OCI-LY7 (cell line): ENCODE data around the gene ACER3. TPM values are rescaled to one million over a fixed set of nuclear protein-coding genes. Genes with fewer than 3 reads are reported as not detected.

Source experiments
- BruUV-seq: library from RNA; stranded (reverse); fragments of 400-500 nt; replicated peaks from 2 replicates; lab custom pipeline; 2021; lab: Mats Ljungman, UMichigan
- CTCF ChIA-PET: fragments of 300-600 bp; sonication (Branson Sonifier 250); formaldehyde crosslinking; loops from one replicate; lab custom pipeline; 2022; ENCODE audit warnings: antibody characterized with exemption; ENCODE audit not compliant: unreplicated experiment; lab: Charles Lee
- POLR2A ChIA-PET: fragments of 300-600 bp; sonication (Branson Sonifier 250); formaldehyde crosslinking; loops from one replicate; lab custom pipeline; 2022; ENCODE audit warnings: antibody characterized with exemption; lab: Charles Lee
- DNase-seq: peaks from one replicate; pipeline ENCODE4 v3.0.0-alpha.2; 2015; ENCODE audit warnings: low spot score
- H2AFZ ChIP-seq: fragments of 200-600 bp; sonication (generic), shearing (Covaris generic); 2 replicates; pipeline ENCODE4 v1.6.1; 2014; ENCODE audit warnings: mild to moderate bottlenecking, antibody characterized with exemption, low read length, moderate library complexity
- H3K27ac ChIP-seq: fragments of 200-600 bp; sonication (generic); 2 replicates; pipeline ENCODE4 v1.5.1; 2014; ENCODE audit warnings: mixed run types, low read depth, mild to moderate bottlenecking, moderate library complexity, low read length, inconsistent platforms; ENCODE audit not compliant: poor library complexity, severe bottlenecking
- H3K36me3 ChIP-seq: fragments of 200-600 bp; sonication (generic); 2 replicates; pipeline ENCODE4 v1.6.1; 2014; ENCODE audit warnings: mild to moderate bottlenecking, antibody characterized with exemption, low read length, moderate library complexity, mixed read lengths; ENCODE audit not compliant: insufficient read depth
- H3K4me1 ChIP-seq: fragments of 200-600 bp; sonication (generic); 2 replicates; pipeline ENCODE4 v1.5.1; 2014; ENCODE audit warnings: mild to moderate bottlenecking, low read length; ENCODE audit not compliant: insufficient read depth, poor library complexity, severe bottlenecking
- H3K4me2 ChIP-seq: fragments of 200-600 bp; sonication (generic); 2 replicates; pipeline ENCODE4 v1.6.1; 2014; ENCODE audit warnings: mild to moderate bottlenecking, low read length
- H3K4me3 ChIP-seq: fragments of 200-600 bp; sonication (generic); 2 replicates; pipeline ENCODE4 v1.5.1; 2014; ENCODE audit warnings: mild to moderate bottlenecking, low read depth, low read length; ENCODE audit not compliant: poor library complexity, severe bottlenecking
- H3K79me2 ChIP-seq: fragments of 200-600 bp; sonication (generic); 2 replicates; pipeline ENCODE4 v1.6.1; 2016; ENCODE audit warnings: low read depth, mild to moderate bottlenecking, low read length, moderate library complexity, mixed read lengths; ENCODE audit not compliant: insufficient read depth
- H3K9me2 ChIP-seq: fragments of 200-600 bp; sonication (generic); 2 replicates; pipeline ENCODE4 v1.6.1; 2016; ENCODE audit warnings: mild to moderate bottlenecking, low read length, mixed read lengths; ENCODE audit not compliant: insufficient read depth
- H3K9me3 ChIP-seq: fragments of 200-600 bp; sonication (generic); 2 replicates; pipeline ENCODE4 v1.6.1; 2014; ENCODE audit warnings: mild to moderate bottlenecking, mixed run types, low read length, mixed read lengths
- H4K20me1 ChIP-seq: fragments of 200-600 bp; sonication (generic); 2 replicates; pipeline ENCODE4 v1.6.1; 2014; ENCODE audit warnings: mild to moderate bottlenecking, antibody characterized with exemption, low read length, moderate library complexity, mixed read lengths; ENCODE audit not compliant: insufficient read depth
- CTCF ChIP-seq: fragments of 200-600 bp; sonication (generic); conservative IDR thresholded peaks from 2 replicates; pipeline ENCODE4 v1.5.1; 2014; ENCODE audit warnings: mild to moderate bottlenecking, antibody characterized with exemption, low read length, moderate library complexity, mixed read lengths
- EZH2phosphoT487 ChIP-seq: fragments of 200-600 bp; sonication (generic); IDR thresholded peaks from 2 replicates; pipeline ENCODE4 v1.6.1; 2018; ENCODE audit warnings: low read depth, borderline replicate concordance, mild to moderate bottlenecking, mixed run types, antibody characterized with exemption, low read length, moderate library complexity, mixed read lengths
- intact Hi-C: fragments of 100-400 bp; cut with micrococcal nuclease; formaldehyde crosslinking; loops from one replicate; pipeline ENCODE4 v1.10.0; 2022; ENCODE audit not compliant: unreplicated experiment
- total RNA-seq, 2 experiments: library from RNA; depleted of rRNA in 1 of 2; stranded (reverse); fragments of >200 nt in 1 of 2; shearing (Covaris generic) in 1 of 2; gene quantifications; 2 replicates each; pipeline ENCODE4 v1.2.3, GENCODE V29; 2014 to 2022

ACER3 gene
- total RNA-seq, 2 experiments from 2014 or later, result 3.0 to 12.2 TPM

GRCh38 chr11:76902121-76903014, 41.6 kb downstream of the ACER3 start:
- no peak overlapping the region for H3K27ac ChIP-seq
- H3K9me2 ChIP-seq, result no peaks in the 10 kb centered on the region
- H3K4me3 ChIP-seq, result no peak overlapping the region
- no peaks in the 10 kb centered on the region for H3K4me1 ChIP-seq
- no peak for DNase-seq
- no peak for TF ChIP-seq CTCF
- TF ChIP-seq EZH2phosphoT487, result no peak
- CTCF ChIA-PET, result no interaction called here
- H3K9me3 ChIP-seq, result peaks cover 7% of the 10 kb centered on the region; the same call in 1 of the 2 replicates
- H3K4me2 ChIP-seq, result no peak overlapping the region
- no peak overlapping the region for H2AFZ ChIP-seq
- H3K79me2 ChIP-seq, result no peaks in the 10 kb centered on the region
- intact Hi-C loops, result no loop called here
- H3K36me3 ChIP-seq, result no peaks in the 10 kb centered on the region
- no peaks in the 10 kb centered on the region for H4K20me1 ChIP-seq
- no TSS peak for BruUV-seq
- POLR2A ChIA-PET, result no interaction called here

GRCh38 chr11:76903325-76903724, 42.6 kb downstream of the ACER3 start:
- ChIA-PET CTCF (no interaction called here), POLR2A (no interaction called here)
- Histone ChIP-seq H3K9me2 (no peaks in the 10 kb centered on the region), H3K27ac (no peak overlapping the region), H4K20me1 (no peaks in the 10 kb centered on the region), H2AFZ (no peak overlapping the region), H3K4me2 (no peak overlapping the region), H3K79me2 (no peaks in the 10 kb centered on the region), H3K36me3 (no peaks in the 10 kb centered on the region), H3K4me3 (no peak overlapping the region), H3K9me3 (peaks cover 7% of the 10 kb centered on the region; the same call in 1 of the 2 replicates), H3K4me1 (no peaks in the 10 kb centered on the region)
- no peak for TF ChIP-seq CTCF
- no peak for TF ChIP-seq EZH2phosphoT487
- DNase-seq, result no peak
- BruUV-seq, result no TSS peak
- intact Hi-C loops, result no loop called here
